ENCODE measurements around the gene GHITM.

The GHITM gene

DNA sequence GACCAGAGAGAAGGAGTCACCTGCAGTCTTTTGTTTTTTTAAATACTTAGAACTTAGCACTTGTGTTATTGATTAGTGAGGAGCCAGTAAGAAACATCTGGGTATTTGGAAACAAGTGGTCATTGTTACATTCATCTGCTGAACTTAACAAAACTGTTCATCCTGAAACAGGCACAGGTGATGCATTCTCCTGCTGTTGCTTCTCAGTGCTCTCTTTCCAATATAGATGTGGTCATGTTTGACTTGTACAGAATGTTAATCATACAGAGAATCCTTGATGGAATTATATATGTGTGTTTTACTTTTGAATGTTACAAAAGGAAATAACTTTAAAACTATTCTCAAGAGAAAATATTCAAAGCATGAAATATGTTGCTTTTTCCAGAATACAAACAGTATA, 13.5 kb downstream of the GHITM start:
- TF ChIP-seq, protein P1, sequence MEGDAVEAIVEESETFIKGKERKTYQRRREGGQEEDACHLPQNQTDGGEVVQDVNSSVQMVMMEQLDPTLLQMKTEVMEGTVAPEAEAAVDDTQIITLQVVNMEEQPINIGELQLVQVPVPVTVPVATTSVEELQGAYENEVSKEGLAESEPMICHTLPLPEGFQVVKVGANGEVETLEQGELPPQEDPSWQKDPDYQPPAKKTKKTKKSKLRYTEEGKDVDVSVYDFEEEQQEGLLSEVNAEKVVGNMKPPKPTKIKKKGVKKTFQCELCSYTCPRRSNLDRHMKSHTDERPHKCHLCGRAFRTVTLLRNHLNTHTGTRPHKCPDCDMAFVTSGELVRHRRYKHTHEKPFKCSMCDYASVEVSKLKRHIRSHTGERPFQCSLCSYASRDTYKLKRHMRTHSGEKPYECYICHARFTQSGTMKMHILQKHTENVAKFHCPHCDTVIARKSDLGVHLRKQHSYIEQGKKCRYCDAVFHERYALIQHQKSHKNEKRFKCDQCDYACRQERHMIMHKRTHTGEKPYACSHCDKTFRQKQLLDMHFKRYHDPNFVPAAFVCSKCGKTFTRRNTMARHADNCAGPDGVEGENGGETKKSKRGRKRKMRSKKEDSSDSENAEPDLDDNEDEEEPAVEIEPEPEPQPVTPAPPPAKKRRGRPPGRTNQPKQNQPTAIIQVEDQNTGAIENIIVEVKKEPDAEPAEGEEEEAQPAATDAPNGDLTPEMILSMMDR (IDR thresholded peaks at IDR 0.05), result no peak
- no peak for TF ChIP-seq ZFX (IDR thresholded peaks at IDR 0.05; ENCODE audit: borderline replicate concordance)
- no peak overlapping the region for H3K27ac ChIP-seq

- no peak for TF ChIP-seq ZFX (IDR thresholded peaks at IDR 0.05; ENCODE audit: borderline replicate concordance)
- TF ChIP-seq, protein P1 (IDR thresholded peaks at IDR 0.05), result no peak
- no peak overlapping the region for H3K27ac ChIP-seq
Measured at GRCh38 chr10:84155521-84155920, 16.2 kb downstream of the GHITM start.

DNA sequence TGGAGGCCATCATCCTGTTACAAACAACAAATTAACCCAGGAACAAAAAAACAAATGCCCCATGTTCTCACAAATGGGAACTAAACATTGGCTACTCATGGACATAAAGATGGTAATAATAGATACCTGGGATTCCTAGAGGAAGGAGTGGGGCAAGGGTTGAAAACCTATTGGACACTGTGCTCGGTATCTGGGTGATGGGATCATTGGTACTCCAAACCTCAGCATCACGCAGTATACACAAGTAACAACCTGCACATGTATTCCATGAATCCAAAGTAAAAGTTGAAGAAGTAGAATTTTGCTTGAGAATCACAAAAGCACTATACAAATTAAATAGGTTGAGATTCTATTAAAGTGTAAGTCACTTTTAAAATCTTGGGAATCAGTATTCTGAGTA, 16.7 kb downstream of the GHITM start:
- TF ChIP-seq, protein P1 (IDR thresholded peaks at IDR 0.05), result no peak
- TF ChIP-seq ZFX (IDR thresholded peaks at IDR 0.05; ENCODE audit: borderline replicate concordance), result no peak
- H3K27ac ChIP-seq, result no peak overlapping the region

- H3K27ac ChIP-seq, result no peak overlapping the region
- TF ChIP-seq, protein P1 (IDR thresholded peaks at IDR 0.05), result no peak
- TF ChIP-seq ZFX (IDR thresholded peaks at IDR 0.05; ENCODE audit: borderline replicate concordance), result no peak
Measured at GRCh38 chr10:84156768-84157167, 17.5 kb downstream of the GHITM start.

GRCh38 chr10:84158061-84158460, 18.8 kb downstream of the GHITM start:
- TF ChIP-seq, protein P1 (IDR thresholded peaks at IDR 0.05), result no peak
- TF ChIP-seq ZFX (IDR thresholded peaks at IDR 0.05; ENCODE audit: borderline replicate concordance), result no peak
- no peak overlapping the region for H3K27ac ChIP-seq

- no peak for TF ChIP-seq ZFX (IDR thresholded peaks at IDR 0.05; ENCODE audit: borderline replicate concordance)
- TF ChIP-seq, protein P1 (IDR thresholded peaks at IDR 0.05), result no peak
Measured at GRCh38 chr10:84158550-84158949, 19.2 kb downstream of the GHITM start.

DNA sequence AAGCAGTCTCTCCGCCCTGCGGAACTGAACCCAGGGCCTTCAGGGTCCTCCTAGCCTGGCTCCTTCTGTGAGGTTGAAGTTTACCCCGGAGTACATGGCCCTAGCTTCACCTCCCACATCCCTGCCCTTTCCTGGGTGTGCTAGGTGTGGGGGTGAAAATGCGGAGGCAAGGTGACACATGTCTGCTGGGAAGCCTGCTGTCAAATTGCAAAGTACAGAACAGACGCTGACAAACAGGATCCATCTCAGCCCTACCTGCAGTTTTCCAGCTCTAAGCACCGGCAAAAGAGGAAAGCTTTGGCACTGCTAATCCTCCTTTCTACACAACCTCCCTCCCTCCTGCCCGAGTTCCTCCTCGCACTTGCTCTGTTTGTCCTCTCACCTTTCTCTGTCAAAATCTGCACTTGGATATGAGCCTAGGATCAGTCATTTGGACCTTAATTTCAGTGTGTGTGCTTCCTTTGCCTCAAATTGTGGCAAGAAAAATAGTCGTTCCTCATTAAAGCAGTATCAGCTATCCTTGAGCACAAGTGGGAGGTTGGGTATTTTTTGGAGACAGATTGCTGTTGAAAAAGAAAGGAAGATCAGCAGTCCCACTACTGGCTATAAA, 19.9 kb downstream of the GHITM start:
- no peak overlapping the region for H3K27ac ChIP-seq
- TF ChIP-seq, protein P1 (IDR thresholded peaks at IDR 0.05), result no peak
- TF ChIP-seq ZFX (IDR thresholded peaks at IDR 0.05; ENCODE audit: borderline replicate concordance), result no peak

More at GRCh38 chr10:84158550-84158949, 19.2 kb downstream of the GHITM start:
- H3K27ac ChIP-seq, result no peak overlapping the region

All from 22Rv1 (cell line).